CD14-positive monocyte (primary cell): ENCODE measurements around the gene RBM7. TPM values are rescaled to one million over a fixed set of nuclear protein-coding genes. Genes with fewer than 3 reads are reported as not detected.
A peak's percentile ranks its signal among the peaks of the same experiment; 100 is the strongest.

Source experiments
- DNase-seq, 3 donors: peaks; one replicate each; pipeline ENCODE4 v3.0.0-alpha.2; 2011 to 2022
- H2AFZ ChIP-seq: 2 replicates; pipeline ENCODE4 v1.6.0; 2012; ENCODE audit warnings: mild to moderate bottlenecking, low read depth, low read length, inconsistent platforms; ENCODE audit not compliant: insufficient read depth, poor library complexity, severe bottlenecking
- H3K27ac ChIP-seq, 2 donors: 1 replicate in 1 of 2; 2 replicates in 1 of 2; pipeline ENCODE4 v1.5.1; 2012 to 2013; ENCODE audit warnings: low read length in 2 of 2, control low read depth in 1 of 2, inconsistent platforms in 1 of 2, low read depth in 1 of 2, mild to moderate bottlenecking in 1 of 2
- H3K27me3 ChIP-seq, 2 donors: one replicate each; pipeline versions ENCODE4 v1.6.0 to v1.6.1; 2011 to 2013; ENCODE audit warnings: low read length in 2 of 2; ENCODE audit not compliant: control insufficient read depth in 2 of 2, insufficient read depth in 2 of 2
- H3K36me3 ChIP-seq, 2 donors: replicated peaks in 1 of 2; 1 replicate in 1 of 2; 2 replicates in 1 of 2; pipeline versions ENCODE4 v1.5.1 to v1.6.1; 2012 to 2013; ENCODE audit warnings: low read length in 2 of 2, control low read depth in 1 of 2, inconsistent platforms in 1 of 2, mild to moderate bottlenecking in 1 of 2; ENCODE audit not compliant: insufficient read depth in 2 of 2, control insufficient read depth in 1 of 2
- H3K4me1 ChIP-seq, 2 donors: 1 replicate in 1 of 2; 2 replicates in 1 of 2; pipeline versions ENCODE4 v1.5.1 to v1.6.1; 2012 to 2013; ENCODE audit warnings: low read length in 2 of 2, control low read depth in 1 of 2, inconsistent platforms in 1 of 2, mild to moderate bottlenecking in 1 of 2, moderate library complexity in 1 of 2; ENCODE audit not compliant: insufficient read depth in 2 of 2, control insufficient read depth in 1 of 2
- H3K4me2 ChIP-seq: replicated peaks from 2 replicates; pipeline ENCODE3; 2012; ENCODE audit warnings: low read length, moderate library complexity, mild to moderate bottlenecking; ENCODE audit not compliant: poor library complexity, severe bottlenecking; ENCODE audit errors: extremely low read depth
- H3K4me3 ChIP-seq, 3 experiments: fragments of 200-600 bp in 1 of 3; sonication (generic) in 1 of 3; replicated peaks in 1 of 3; 1 replicate in 2 of 3; 2 replicates in 1 of 3; pipeline ENCODE4 v1.5.1; 2011 to 2013; ENCODE audit warnings: low read length in 3 of 3, mild to moderate bottlenecking in 3 of 3, control low read depth in 2 of 3, low read depth in 2 of 3, inconsistent platforms in 1 of 3, moderate library complexity in 1 of 3
- H3K79me2 ChIP-seq: 2 replicates; pipeline ENCODE4 v1.6.0; 2012; ENCODE audit warnings: mild to moderate bottlenecking, control low read depth, inconsistent platforms, low read length, moderate library complexity; ENCODE audit not compliant: insufficient read depth
- H3K9ac ChIP-seq: 2 replicates; pipeline ENCODE4 v1.6.0; 2017; ENCODE audit warnings: low read length, mild to moderate bottlenecking; ENCODE audit not compliant: insufficient read depth, poor library complexity, severe bottlenecking
- H3K9me3 ChIP-seq, 2 donors: replicated peaks in 1 of 2; 1 replicate in 1 of 2; 2 replicates in 1 of 2; pipeline versions ENCODE4 v1.5.1 to v1.6.1; 2012 to 2013; ENCODE audit warnings: low read length in 2 of 2, control low read depth in 1 of 2; ENCODE audit not compliant: control insufficient read depth in 1 of 2, insufficient read depth in 1 of 2
- H4K20me1 ChIP-seq: 2 replicates; pipeline ENCODE4 v1.6.0; 2012; ENCODE audit warnings: mild to moderate bottlenecking, low read length, control low read depth, moderate library complexity; ENCODE audit not compliant: insufficient read depth
- H3K27ac Mint-ChIP-seq, 7 donors: one replicate each; pipeline ENCODE4 v1.8.0; 2020; ENCODE audit warnings: mild to moderate bottlenecking in 7 of 7, mixed read lengths in 7 of 7, moderate library complexity in 6 of 7, inconsistent platforms in 2 of 7
- H3K27me3 Mint-ChIP-seq, 3 donors: one replicate each; pipeline ENCODE4 v1.8.0; 2021 to 2022; ENCODE audit warnings: low read depth in 3 of 3, mild to moderate bottlenecking in 3 of 3, mixed read lengths in 3 of 3, moderate library complexity in 3 of 3, inconsistent platforms in 1 of 3
- H3K36me3 Mint-ChIP-seq, 2 donors: one replicate each; pipeline ENCODE4 v1.8.0; 2020; ENCODE audit warnings: mixed read lengths in 2 of 2, inconsistent platforms in 1 of 2, mild to moderate bottlenecking in 1 of 2
- H3K4me1 Mint-ChIP-seq: one replicate; pipeline ENCODE4 v1.8.0; 2020; ENCODE audit warnings: mild to moderate bottlenecking, mixed read lengths
- H3K4me3 Mint-ChIP-seq, 2 donors: one replicate each; pipeline ENCODE4 v1.8.0; 2020; ENCODE audit warnings: mild to moderate bottlenecking in 2 of 2, mixed read lengths in 2 of 2, moderate library complexity in 1 of 2
- H3K9me3 Mint-ChIP-seq, 7 donors: one replicate each; pipeline ENCODE4 v1.8.0; 2020 to 2022; ENCODE audit warnings: mixed read lengths in 7 of 7, mild to moderate bottlenecking in 6 of 7, moderate library complexity in 6 of 7, inconsistent platforms in 2 of 7
- CTCF ChIP-seq: fragments of 200-600 bp; IDR thresholded peaks from one replicate; pipeline ENCODE4 v1.8.0; 2022; ENCODE audit warnings: antibody characterized with exemption, mild to moderate bottlenecking
- WGBS: methylation state at CpG from one replicate; pipeline ENCODE4 v1.1.5; 2013; ENCODE audit warnings: missing lambda C conversion rate; ENCODE audit not compliant: insufficient coverage; 5-methylcytosine and 5-hydroxymethylcytosine counted together
- intact Hi-C, 2 donors: fragments of 100-400 bp; cut with micrococcal nuclease; formaldehyde crosslinking; loops; one replicate each; pipeline versions ENCODE4 v1.15.0 to v1.15.1; 2023
- polyA plus RNA-seq, 3 donors: library from polyadenylated mRNA; depleted of rRNA in 1 of 3; unstranded in 2 of 3; stranded (reverse) in 1 of 3; fragments of 300-500 nt in 2 of 3; fragments of >200 nt in 1 of 3; fragmentation: Illumina TruSeq in 2 of 3; gene quantifications; 1 replicate in 2 of 3; 2 replicates in 1 of 3; pipeline ENCODE4 v1.2.3, GENCODE V29; 2012 to 2021

Gene RBM7
- polyA plus RNA-seq, 3 donors = 27.3 to 36.3 (median 32.4) TPM

GRCh38 chr11:114439229-114440120, 39.0 kb downstream of the RBM7 start, which contains the start of gene REXO2:
TSS of gene REXO2 (plus strand) at chr11:114439467. CDS start at chr11:114439529, 62 bp downstream.
- Histone ChIP-seq H4K20me1 (no peaks in the 10 kb centered on the region), H3K79me2 (no peaks in the 10 kb centered on the region), H3K36me3 (no peaks in the 10 kb centered on the region), H3K27me3 (no peaks in the 10 kb centered on the region), H3K4me1 (peaks cover 14 to 16% of the 10 kb centered on the region in 2 donors), H3K9ac (peak within 1 kb of the TSS; percentile 71), H3K27ac (peak within 1 kb of the TSS in 1 of 2 donors; percentile 53), H3K4me3 (peak within 1 kb of the TSS; percentile 81 to 95 (median 92)), H3K9me3 (no peaks in the 10 kb centered on the region), H3K4me2 (peak within 1 kb of the TSS; percentile 93), H2AFZ (peak within 1 kb of the TSS; percentile 99)
- Mint-ChIP-seq H3K4me1 (peaks cover 18% of the 10 kb centered on the region), H3K27ac (peak within 1 kb of the TSS in 5 of 7 donors; percentile 57 to 86 (median 63)), H3K27me3 (peaks cover 0 to 6% (median 2%) of the 10 kb centered on the region in 3 donors), H3K9me3 (no peaks in the 10 kb centered on the region), H3K36me3 (peaks cover 6 to 11% of the 10 kb centered on the region in 2 donors), H3K4me3 (peak within 1 kb of the TSS; percentile 95 to 99)
- DNase-seq = peak; percentile 87 to 91 (median 88)
- intact Hi-C loops = loop anchor here (2.0 to 10.0 kb wide), 3 partner anchors 41 to 95 kb away; no protein-coding TSS in a partner anchor
- TF ChIP-seq CTCF = peak; percentile 22
- 0% methylated on average over 53 of the region's 64 CpGs for WGBS

DNA sequence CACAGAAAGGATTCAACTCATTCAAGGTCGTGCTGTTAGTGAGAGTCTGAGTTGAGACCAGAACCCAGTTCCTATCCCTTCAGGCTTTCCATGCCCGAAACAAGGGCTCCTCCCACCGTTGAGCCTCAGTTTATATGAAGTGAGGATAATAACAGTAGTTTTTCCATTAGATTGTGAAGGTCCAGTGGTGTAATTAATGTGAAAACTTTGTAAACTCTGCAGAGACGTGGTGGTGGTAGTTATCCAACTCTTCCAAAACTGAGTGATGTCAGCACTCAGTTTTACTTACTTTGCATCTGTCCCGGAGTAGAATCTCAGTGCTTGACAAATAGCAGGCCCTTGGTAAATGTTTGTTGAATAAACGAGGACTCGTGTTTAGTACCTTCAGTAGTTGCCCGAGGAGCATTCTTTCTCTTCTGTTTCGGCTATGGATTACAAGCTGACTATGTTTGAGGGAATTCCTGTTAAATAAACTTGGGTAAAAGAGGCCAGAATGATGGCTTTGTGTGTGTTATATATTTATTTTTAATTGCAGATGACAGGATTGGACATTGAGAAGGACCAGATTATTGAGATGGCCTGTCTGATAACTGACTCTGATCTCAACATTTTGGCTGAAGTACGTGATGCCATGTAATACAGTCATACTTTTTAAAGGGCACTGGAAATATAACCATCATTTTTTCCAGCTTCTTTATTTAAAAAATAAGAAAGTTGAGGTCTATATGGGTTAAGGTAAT, 39.8 kb downstream of the RBM7 start:
- Histone ChIP-seq H3K9me3 (no peaks in the 10 kb centered on the region), H3K79me2 (no peaks in the 10 kb centered on the region), H3K9ac (peak overlapping the region; percentile 71), H2AFZ (peak overlapping the region; percentile 99), H3K4me2 (peak overlapping the region; percentile 93), H4K20me1 (no peaks in the 10 kb centered on the region), H3K27ac (no peak overlapping the region), H3K4me3 (peak overlapping the region; percentile 81 to 95 (median 92)), H3K27me3 (no peaks in the 10 kb centered on the region), H3K36me3 (no peaks in the 10 kb centered on the region), H3K4me1 (peaks cover 14 to 16% of the 10 kb centered on the region in 2 donors)
- no peaks in the 10 kb centered on the region for H3K9me3 Mint-ChIP-seq
- WGBS = 30% methylated on average over 3 of the region's 10 CpGs
- H3K4me3 Mint-ChIP-seq = peak overlapping the region; percentile 95 to 99
- peak overlapping the region in 2 of 7 donors; percentile 57 to 60 for H3K27ac Mint-ChIP-seq
- H3K27me3 Mint-ChIP-seq = peaks cover 0 to 6% (median 2%) of the 10 kb centered on the region in 3 donors
- intact Hi-C loops = no loop called here
- peaks cover 9 to 13% of the 10 kb centered on the region in 2 donors for H3K36me3 Mint-ChIP-seq
- H3K4me1 Mint-ChIP-seq = peaks cover 16% of the 10 kb centered on the region
- no peak for TF ChIP-seq CTCF
- DNase-seq = no peak
